KMS-11 (cell line): Measurements from ENCODE around the gene PTPN20.

Source experiments
- H2AFZ ChIP-seq: fragments of 200-600 bp; sonication (generic); 2 replicates; pipeline ENCODE4 v1.6.1; 2016; ENCODE audit warnings: antibody characterized with exemption, mixed run types, low read depth
- H3K27ac ChIP-seq: fragments of 200-600 bp; sonication (generic); 2 replicates; pipeline ENCODE4 v1.6.1; 2016; ENCODE audit warnings: mild to moderate bottlenecking, mixed run types
- H3K27me3 ChIP-seq: fragments of 200-600 bp; sonication (generic); 2 replicates; pipeline ENCODE4 v1.6.1; 2017; ENCODE audit warnings: mild to moderate bottlenecking, low read depth, mixed run types, moderate library complexity; ENCODE audit not compliant: insufficient read depth
- H3K36me3 ChIP-seq: fragments of 200-600 bp; sonication (generic); 2 replicates; pipeline ENCODE4 v1.6.1; 2017; ENCODE audit warnings: mild to moderate bottlenecking, mixed run types; ENCODE audit not compliant: insufficient read depth
- H3K4me1 ChIP-seq: fragments of 200-600 bp; sonication (generic); 2 replicates; pipeline ENCODE4 v1.6.1; 2016; ENCODE audit warnings: mild to moderate bottlenecking, low read depth, mixed run types; ENCODE audit not compliant: poor library complexity, severe bottlenecking
- H3K4me2 ChIP-seq: fragments of 200-600 bp; sonication (generic); 2 replicates; pipeline ENCODE4 v1.7.0; 2016; ENCODE audit warnings: mild to moderate bottlenecking, mixed run types
- H3K4me3 ChIP-seq: fragments of 200-600 bp; sonication (generic); IDR thresholded peaks from 2 replicates; pipeline ENCODE4 v1.6.1; 2017; ENCODE audit warnings: low read depth, low read length, mixed read lengths; ENCODE audit not compliant: insufficient read depth
- H3K79me2 ChIP-seq: fragments of 200-600 bp; sonication (generic); 2 replicates; pipeline ENCODE4 v1.6.1; 2016; ENCODE audit warnings: low read depth, mixed run types; ENCODE audit not compliant: insufficient read depth
- H3K9ac ChIP-seq: fragments of 200-600 bp; sonication (generic); 2 replicates; pipeline ENCODE4 v1.6.1; 2016; ENCODE audit warnings: mild to moderate bottlenecking, mixed run types
- H4K20me1 ChIP-seq: fragments of 200-600 bp; sonication (generic); 2 replicates; pipeline ENCODE4 v1.6.1; 2016; ENCODE audit warnings: mild to moderate bottlenecking, mixed run types; ENCODE audit not compliant: insufficient read depth
- CTCF ChIP-seq: fragments of 200-600 bp; sonication (generic); conservative IDR thresholded peaks from 2 replicates; pipeline ENCODE4 v1.6.1; 2017; ENCODE audit warnings: low read depth, mild to moderate bottlenecking, antibody characterized with exemption, low read length, moderate library complexity, mixed read lengths

PTPN20 gene

GRCh38 chr10:47028466-47028865, 117.2 kb downstream of the PTPN20 start:
- Histone ChIP-seq H3K4me2 (no peak overlapping the region), H3K27ac (no peak overlapping the region), H3K79me2 (no peaks in the 10 kb centered on the region), H4K20me1 (no peaks in the 10 kb centered on the region), H3K36me3 (no peaks in the 10 kb centered on the region), H3K27me3 (no peaks in the 10 kb centered on the region), H3K4me3 (no peak overlapping the region), H3K4me1 (no peaks in the 10 kb centered on the region), H3K9ac (no peak overlapping the region), H2AFZ (no peak overlapping the region)
- TF ChIP-seq CTCF = no peak

GRCh38 chr10:47029181-47030009, 118.2 kb downstream of the PTPN20 start:
- H3K9ac ChIP-seq = no peak overlapping the region
- no peaks in the 10 kb centered on the region for H3K79me2 ChIP-seq
- no peak overlapping the region for H3K27ac ChIP-seq
- no peak overlapping the region for H3K4me3 ChIP-seq
- H3K4me1 ChIP-seq = no peaks in the 10 kb centered on the region
- no peaks in the 10 kb centered on the region for H4K20me1 ChIP-seq
- H3K27me3 ChIP-seq = no peaks in the 10 kb centered on the region
- no peak overlapping the region for H2AFZ ChIP-seq
- no peak overlapping the region for H3K4me2 ChIP-seq
- no peak for TF ChIP-seq CTCF
- H3K36me3 ChIP-seq = no peaks in the 10 kb centered on the region

GRCh38 chr10:47030191-47030703, 119.0 kb downstream of the PTPN20 start:
- Histone ChIP-seq H3K9ac (no peak overlapping the region), H3K27me3 (no peaks in the 10 kb centered on the region), H4K20me1 (no peaks in the 10 kb centered on the region), H3K4me1 (no peaks in the 10 kb centered on the region), H3K79me2 (no peaks in the 10 kb centered on the region), H3K36me3 (no peaks in the 10 kb centered on the region), H3K27ac (no peak overlapping the region), H2AFZ (no peak overlapping the region), H3K4me3 (no peak overlapping the region), H3K4me2 (no peak overlapping the region)
- no peak for TF ChIP-seq CTCF

GRCh38 chr10:47031211-47031900, 120.1 kb downstream of the PTPN20 start:
- no peaks in the 10 kb centered on the region for H4K20me1 ChIP-seq
- H3K36me3 ChIP-seq = no peaks in the 10 kb centered on the region
- no peak; the same call in 1 of the 2 replicates for TF ChIP-seq CTCF
- H3K27me3 ChIP-seq = no peaks in the 10 kb centered on the region
- H3K9ac ChIP-seq = no peak overlapping the region
- H3K4me3 ChIP-seq = no peak overlapping the region
- H3K4me2 ChIP-seq = no peak overlapping the region
- H2AFZ ChIP-seq = no peak overlapping the region
- no peaks in the 10 kb centered on the region for H3K79me2 ChIP-seq
- H3K4me1 ChIP-seq = no peaks in the 10 kb centered on the region
- H3K27ac ChIP-seq = no peak overlapping the region
